UCSD-AML1 (cell line): Measurements from ENCODE around the gene SAP30L.

Source experiments
- DNase-seq: peaks from one replicate; lab custom pipeline; 2025; ENCODE audit not compliant: unreplicated experiment; lab: John Stamatoyannopoulos, UW

SAP30L gene

GRCh38 chr5:154445422-154446194, at the start of gene SAP30L:
TSS of gene SAP30L (plus strand) at chr5:154445997. CDS start at chr5:154446605, 608 bp downstream.
- DNase-seq: peak; percentile 95

- no peak for DNase-seq
Observed at GRCh38 chr5:154396128-154396527, 49.7 kb upstream of the SAP30L start.

- DNase-seq: no peak
Observed at GRCh38 chr5:154397652-154398406, 48.0 kb upstream of the SAP30L start.

- DNase-seq: no peak
Observed at GRCh38 chr5:154400678-154401077, 45.1 kb upstream of the SAP30L start.

GRCh38 chr5:154401355-154401754, 44.4 kb upstream of the SAP30L start:
- no peak for DNase-seq

GRCh38 chr5:154401931-154402330, 43.9 kb upstream of the SAP30L start:
- no peak for DNase-seq

- no peak for DNase-seq
Observed at GRCh38 chr5:154402611-154403010, 43.2 kb upstream of the SAP30L start.

- DNase-seq: no peak
Observed at GRCh38 chr5:154403234-154403633, 42.6 kb upstream of the SAP30L start.

GRCh38 chr5:154403776-154404387, 41.9 kb upstream of the SAP30L start:
- DNase-seq: no peak

GRCh38 chr5:154405078-154405792, 40.6 kb upstream of the SAP30L start:
- DNase-seq: peak; percentile 71

GRCh38 chr5:154406231-154406630, 39.6 kb upstream of the SAP30L start:
- DNase-seq: no peak

GRCh38 chr5:154406826-154407225, 39.0 kb upstream of the SAP30L start:
- no peak for DNase-seq

GRCh38 chr5:154408811-154409210, 37.0 kb upstream of the SAP30L start:
- DNase-seq: no peak

GRCh38 chr5:154409230-154409840, 36.5 kb upstream of the SAP30L start:
- no peak for DNase-seq

GRCh38 chr5:154410008-154410407, 35.8 kb upstream of the SAP30L start:
- no peak for DNase-seq

GRCh38 chr5:154410786-154411185, 35.0 kb upstream of the SAP30L start:
- DNase-seq: no peak

GRCh38 chr5:154411338-154411737, 34.5 kb upstream of the SAP30L start:
- DNase-seq: no peak

GRCh38 chr5:154412316-154412715, 33.5 kb upstream of the SAP30L start:
- DNase-seq: no peak

- no peak for DNase-seq
Observed at GRCh38 chr5:154412925-154413324, 32.9 kb upstream of the SAP30L start.

- DNase-seq: no peak
Observed at GRCh38 chr5:154415114-154415513, 30.7 kb upstream of the SAP30L start.

GRCh38 chr5:154418344-154418820, 27.4 kb upstream of the SAP30L start:
- DNase-seq: no peak
